Measurements from ENCODE around the gene TSNAXIP1. TPM values are rescaled to one million over a fixed set of nuclear protein-coding genes. Genes with fewer than 3 reads are reported as not detected.
A peak's percentile ranks its signal among the peaks of the same experiment; 100 is the strongest.

TSNAXIP1 gene
- total RNA-seq, 2 donors from 2014 or later, result 1.6 TPM; not detected in 1

GRCh38 chr16:67804853-67805542 lies 1.7 kb upstream of the TSNAXIP1 start:
- intact Hi-C loops (cut with DNase I), result no loop called here

GRCh38 chr16:67805718-67806427 lies 816 bp upstream of the TSNAXIP1 start:
- 0 to 1% methylated on average over 1 to 26 of the region's 26 CpGs for WGBS, 2 donors
- intact Hi-C loops (cut with DNase I), result no loop called here
- DNase-seq (peak in 2 of 4 donors; percentile 36 to 41), ATAC-seq (peak; percentile 2)
- TF ChIP-seq CTCF (IDR thresholded peaks at IDR 0.05) (no peak), POLR2A (IDR thresholded peaks at IDR 0.05) (no peak)
- Histone ChIP-seq H3K4me3 (peak overlapping the region; percentile 66 to 91), H3K4me1 (peaks cover 37% of the 10 kb centered on the region), H3K27ac (peak overlapping the region; percentile 39 to 91 (median 83)), H3K36me3 (replicated peaks in 1 of 2; ENCODE audit: insufficient read depth in 1 of 2, low read depth in 2 of 2) (no peaks in the 10 kb centered on the region), H3K27me3 (no peaks in the 10 kb centered on the region), H3K9me3 (no peaks in the 10 kb centered on the region)

More at GRCh38 chr16:67804853-67805542, 1.7 kb upstream of the TSNAXIP1 start:
- peak overlapping the region in 2 of 4 donors; percentile 89 to 91 for H3K27ac ChIP-seq
- TF ChIP-seq CTCF (IDR thresholded peaks at IDR 0.05), result no peak
- no peak for TF ChIP-seq POLR2A (IDR thresholded peaks at IDR 0.05)
- H3K27me3 ChIP-seq, result no peaks in the 10 kb centered on the region
- H3K9me3 ChIP-seq, result no peaks in the 10 kb centered on the region
- ATAC-seq, result no peak
- no peaks in the 10 kb centered on the region for H3K36me3 ChIP-seq (replicated peaks in 1 of 2; ENCODE audit: insufficient read depth in 1 of 2, low read depth in 2 of 2)
- no peak overlapping the region for H3K4me3 ChIP-seq
- DNase-seq, result no peak
- 34 to 47% methylated on average over 4 of the region's 4 CpGs for WGBS, 2 donors
- peaks cover 38% of the 10 kb centered on the region for H3K4me1 ChIP-seq

- DNase-seq (no peak), ATAC-seq (no peak)
- H3K9me3 ChIP-seq, result no peaks in the 10 kb centered on the region
- H3K27ac ChIP-seq, result peak overlapping the region in 3 of 4 donors; percentile 58 to 91 (median 89)
- no peaks in the 10 kb centered on the region for H3K36me3 ChIP-seq (replicated peaks in 1 of 2; ENCODE audit: insufficient read depth in 1 of 2, low read depth in 2 of 2)
- intact Hi-C loops (cut with DNase I), result no loop called here
- WGBS, 2 donors, result 18 to 34% methylated on average over 17 to 24 of the region's 24 CpGs
- H3K27me3 ChIP-seq, result no peaks in the 10 kb centered on the region
- peak in 3 of 7 experiments; percentile 20 to 33 (median 22) for TF ChIP-seq CTCF (IDR thresholded peaks at IDR 0.05)
- no peak for TF ChIP-seq POLR2A (IDR thresholded peaks at IDR 0.05)
- H3K4me1 ChIP-seq, result peaks cover 29% of the 10 kb centered on the region
- peak overlapping the region; percentile 19 to 66 for H3K4me3 ChIP-seq
Measured at GRCh38 chr16:67807148-67807682, 526 bp downstream of the TSNAXIP1 start.

GRCh38 chr16:67811899-67812298 lies 5.2 kb downstream of the TSNAXIP1 start:
- Histone ChIP-seq H3K4me1 (peaks cover 7% of the 10 kb centered on the region), H3K9me3 (no peaks in the 10 kb centered on the region), H3K27ac (no peak overlapping the region), H3K27me3 (no peaks in the 10 kb centered on the region), H3K4me3 (no peak overlapping the region), H3K36me3 (replicated peaks in 1 of 2; ENCODE audit: insufficient read depth in 1 of 2, low read depth in 2 of 2) (no peaks in the 10 kb centered on the region)
- DNase-seq (no peak), ATAC-seq (no peak)
- intact Hi-C loops (cut with DNase I), result loop anchor here (10.0 kb wide), 1 partner anchor 233 kb away; no protein-coding TSS in a partner anchor
- TF ChIP-seq POLR2A (IDR thresholded peaks at IDR 0.05) (no peak), CTCF (IDR thresholded peaks at IDR 0.05) (no peak)
- WGBS, 2 donors, result 93 to 94% methylated on average over 1 of the region's 1 CpG
